IMR-90 (cell line): Measurements from ENCODE around the gene HNRNPC. TPM values are rescaled to one million over a fixed set of nuclear protein-coding genes. Genes with fewer than 3 reads are reported as not detected.

ENCODE experiments used
- ATAC-seq: fragments of 200-7000 bp; cut with Tn5 transposase; 2 replicates; pipeline ENCODE4 v1.9.1; 2020; ENCODE audit warnings: low read depth, mild to moderate bottlenecking, moderate library complexity
- BruUV-seq: library from RNA; stranded (reverse); fragments of 400-500 nt; replicated peaks from 2 replicates; lab custom pipeline; 2021; lab: Mats Ljungman, UMichigan
- CTCF ChIA-PET: fragments of 300-600 bp; formaldehyde crosslinking; extraction: SDS; loops from one replicate; lab custom pipeline; 2021; ENCODE audit warnings: antibody characterized with exemption; lab: Yijun Ruan, JAX
- POLR2A ChIA-PET: fragments of 300-600 bp; sonication (Branson Sonifier 250); formaldehyde crosslinking; loops from one replicate; lab custom pipeline; 2022; ENCODE audit warnings: antibody characterized with exemption; ENCODE audit not compliant: unreplicated experiment; lab: Charles Lee
- DNase-seq: peaks from one replicate; pipeline ENCODE4 v3.0.0; 2013
- H2AFZ ChIP-seq: replicated peaks from 2 replicates; pipeline ENCODE3; 2013; ENCODE audit warnings: low read length, mild to moderate bottlenecking; ENCODE audit not compliant: poor library complexity
- H2AK5ac ChIP-seq: 2 replicates; pipeline ENCODE4 v1.6.1; 2013; ENCODE audit warnings: low read depth, low read length, inconsistent platforms
- H2AK9ac ChIP-seq: replicated peaks from 2 replicates; pipeline ENCODE3; 2013; ENCODE audit warnings: mild to moderate bottlenecking, low read depth, low read length, moderate library complexity; ENCODE audit not compliant: poor library complexity
- H2BK120ac ChIP-seq: 2 replicates; pipeline ENCODE4 v1.6.1; 2013; ENCODE audit warnings: low read depth, low read length, inconsistent platforms
- H2BK15ac ChIP-seq: 3 replicates; pipeline ENCODE4 v1.6.1; 2013; ENCODE audit warnings: low read depth, low read length, inconsistent platforms
- H2BK20ac ChIP-seq: 2 replicates; pipeline ENCODE4 v1.6.1; 2013; ENCODE audit warnings: low read depth, mild to moderate bottlenecking, inconsistent platforms, low read length, moderate library complexity
- H2BK5ac ChIP-seq: 2 replicates; pipeline ENCODE4 v1.6.1; 2013; ENCODE audit warnings: mild to moderate bottlenecking, low read depth, low read length, inconsistent platforms; ENCODE audit not compliant: poor library complexity, severe bottlenecking
- H3K14ac ChIP-seq: replicated peaks from 2 replicates; pipeline ENCODE4 v1.6.1; 2013; ENCODE audit warnings: low read depth, low read length, inconsistent platforms
- H3K18ac ChIP-seq: 2 replicates; pipeline ENCODE4 v1.6.1; 2013; ENCODE audit warnings: low read depth, low read length, control low read depth
- H3K23ac ChIP-seq: 2 replicates; pipeline ENCODE4 v1.6.1; 2013; ENCODE audit warnings: low read depth, low read length, inconsistent platforms
- H3K27ac ChIP-seq: 2 replicates; pipeline ENCODE4 v1.5.1; 2013; ENCODE audit warnings: mild to moderate bottlenecking, control low read depth, low read length; ENCODE audit not compliant: insufficient read depth
- H3K27me3 ChIP-seq: 2 replicates; pipeline ENCODE4 v1.6.1; 2013; ENCODE audit warnings: low read length; ENCODE audit not compliant: control insufficient read depth, insufficient read depth
- H3K36me3 ChIP-seq: 2 replicates; pipeline ENCODE4 v1.6.1; 2013; ENCODE audit warnings: low read length, mixed read lengths; ENCODE audit not compliant: control insufficient read depth, insufficient read depth
- H3K4ac ChIP-seq: 2 replicates; pipeline ENCODE4 v1.6.1; 2013; ENCODE audit warnings: low read depth, low read length, inconsistent platforms
- H3K4me1 ChIP-seq: 2 replicates; pipeline ENCODE4 v1.6.1; 2013; ENCODE audit warnings: low read length, mixed read lengths; ENCODE audit not compliant: control insufficient read depth, insufficient read depth
- H3K4me2 ChIP-seq: 2 replicates; pipeline ENCODE4 v1.6.1; 2013; ENCODE audit warnings: low read depth, mild to moderate bottlenecking, control low read depth, low read length, moderate library complexity
- H3K4me3 ChIP-seq: 2 replicates; pipeline ENCODE4 v1.5.1; 2013; ENCODE audit warnings: low read depth, mild to moderate bottlenecking, control low read depth, low read length, moderate library complexity; ENCODE audit not compliant: insufficient read depth
- H3K56ac ChIP-seq: 2 replicates; pipeline ENCODE4 v1.6.1; 2013; ENCODE audit warnings: low read length, inconsistent platforms; ENCODE audit not compliant: insufficient read depth; ENCODE audit errors: extremely low read depth
- H3K79me1 ChIP-seq, 2 experiments: 2 replicates each; pipeline ENCODE4 v1.6.1; 2013; ENCODE audit warnings: low read length in 2 of 2, inconsistent platforms in 1 of 2, low read depth in 1 of 2
- H3K9ac ChIP-seq: 2 replicates; pipeline ENCODE4 v1.6.1; 2013; ENCODE audit warnings: low read depth, low read length, control low read depth
- H3K9me1 ChIP-seq: 2 replicates; pipeline ENCODE4 v1.6.1; 2013; ENCODE audit warnings: low read length, inconsistent platforms; ENCODE audit not compliant: insufficient read depth
- H3K9me3 ChIP-seq: 2 replicates; pipeline ENCODE4 v1.6.1; 2013; ENCODE audit warnings: low read length; ENCODE audit not compliant: control insufficient read depth, insufficient read depth
- H4K20me1 ChIP-seq: 2 replicates; pipeline ENCODE4 v1.6.1; 2013; ENCODE audit warnings: low read length, inconsistent platforms; ENCODE audit not compliant: insufficient read depth
- H4K5ac ChIP-seq: 2 replicates; pipeline ENCODE4 v1.6.1; 2013; ENCODE audit warnings: mild to moderate bottlenecking, low read depth, low read length, control low read depth
- H4K8ac ChIP-seq, 2 experiments: 2 replicates each; pipeline ENCODE4 v1.6.1; 2013; ENCODE audit warnings: low read depth in 2 of 2, low read length in 2 of 2, control low read depth in 1 of 2, inconsistent platforms in 1 of 2
- H4K91ac ChIP-seq: 2 replicates; pipeline ENCODE4 v1.6.1; 2013; ENCODE audit warnings: low read depth, low read length, inconsistent platforms; ENCODE audit not compliant: insufficient read depth
- BHLHE40 ChIP-seq: fragments of 150-350 bp; IDR thresholded peaks from 2 replicates; pipeline ENCODE4 v1.6.1; 2016; ENCODE audit warnings: mild to moderate bottlenecking, low read depth, low read length
- CEBPB ChIP-seq: IDR thresholded peaks from 2 replicates; pipeline ENCODE4 v1.6.1; 2012; ENCODE audit warnings: low read depth, low read length, improper control_type of control experiment
- CHD1 ChIP-seq: IDR thresholded peaks from 2 replicates; pipeline ENCODE4 v1.6.1; 2012; ENCODE audit warnings: low read depth, low read length, improper control_type of control experiment
- FOS ChIP-seq: fragments of 150-350 bp; IDR thresholded peaks from 2 replicates; pipeline ENCODE4 v1.6.1; 2016; ENCODE audit warnings: low read depth, low read length
- MAFK ChIP-seq: IDR thresholded peaks from 2 replicates; pipeline ENCODE4 v1.6.1; 2012; ENCODE audit warnings: low read depth, low read length, improper control_type of control experiment
- MAZ ChIP-seq: IDR thresholded peaks from 2 replicates; pipeline ENCODE4 v1.6.1; 2012; ENCODE audit warnings: low read depth, mild to moderate bottlenecking, low read length, improper control_type of control experiment, moderate library complexity, borderline replicate concordance
- MXI1 ChIP-seq: IDR thresholded peaks from 2 replicates; pipeline ENCODE4 v1.6.1; 2012; ENCODE audit warnings: low read depth, mild to moderate bottlenecking, low read length, moderate library complexity, borderline replicate concordance
- NFE2L2 ChIP-seq: fragments of 150-350 bp; IDR thresholded peaks from 2 replicates; pipeline ENCODE4 v1.6.1; 2016; ENCODE audit warnings: low read depth, mild to moderate bottlenecking, low read length
- POLR2A ChIP-seq: IDR thresholded peaks from 2 replicates; pipeline ENCODE4 v1.6.1; 2012; ENCODE audit warnings: mild to moderate bottlenecking, low read depth, low read length
- RAD21 ChIP-seq: IDR thresholded peaks from 2 replicates; pipeline ENCODE4 v1.6.1; 2012; ENCODE audit warnings: low read length, improper control_type of control experiment
- RCOR1 ChIP-seq: IDR thresholded peaks from 2 replicates; pipeline ENCODE4 v1.6.1; 2012; ENCODE audit warnings: mild to moderate bottlenecking, low read length, improper control_type of control experiment; ENCODE audit not compliant: insufficient replicate concordance
- RFX5 ChIP-seq: IDR thresholded peaks from 2 replicates; pipeline ENCODE4 v1.8.0; 2012; ENCODE audit warnings: low read depth, mild to moderate bottlenecking, low read length, moderate library complexity
- SMC3 ChIP-seq: fragments of 150-350 bp; IDR thresholded peaks from 2 replicates; pipeline ENCODE4 v1.6.1; 2016; ENCODE audit warnings: low read depth, mild to moderate bottlenecking, antibody characterized with exemption, low read length, moderate library complexity
- WGBS, 2 experiments: methylation state at CpG; one replicate each; pipeline versions ENCODE4 v1.1.5 to v1.1.7; 2013; ENCODE audit warnings: missing lambda C conversion rate in 2 of 2; ENCODE audit not compliant: insufficient read length in 1 of 2; ENCODE audit errors: extremely low coverage in 2 of 2; 5-methylcytosine and 5-hydroxymethylcytosine counted together
- dilution Hi-C: fragments of 300-500 bp; cut with HindIII; formaldehyde crosslinking; loops from one replicate; pipeline ENCODE4 v1.14.3; 2018; ENCODE audit warnings: low sequenced_read_pairs; ENCODE audit not compliant: unreplicated experiment
- in situ Hi-C: fragments of 300-500 bp; cut with MboI; formaldehyde crosslinking; loops from 3 replicates; pipeline ENCODE4 v1.14.3; 2019; ENCODE audit warnings: low sequenced_read_pairs, inconsistent platforms, mixed read lengths
- intact Hi-C: fragments of 100-400 bp; cut with micrococcal nuclease; formaldehyde crosslinking; loops from 2 replicates; pipeline ENCODE4 v1.10.0; 2022
- polyA plus RNA-seq, 3 experiments: library from polyadenylated mRNA; depleted of rRNA; stranded (reverse); fragments of >200 nt; gene quantifications; 2 replicates each; pipeline ENCODE4 v1.2.3, GENCODE V29; 2012; ENCODE audit warnings: low replicate concordance in 1 of 3
- total RNA-seq: library from RNA; depleted of rRNA; stranded (reverse); fragments of >200 nt; gene quantifications from 2 replicates; pipeline ENCODE4 v1.2.3, GENCODE V29; 2012
- TF ChIP-seq, protein P1 (sequence below): conservative IDR thresholded peaks from 2 replicates; pipeline ENCODE4 v1.5.1; 2012; ENCODE audit warnings: mild to moderate bottlenecking, low read depth, low read length, improper control_type of control experiment
- TF ChIP-seq, protein P2 (sequence below): fragments of 150-350 bp; IDR thresholded peaks from 2 replicates; pipeline ENCODE4 v1.6.1; 2017; ENCODE audit warnings: mild to moderate bottlenecking, antibody characterized with exemption, low read length, low read depth
- TF ChIP-seq, protein P3 (sequence below): fragments of 150-350 bp; IDR thresholded peaks from 2 replicates; pipeline ENCODE4 v1.6.1; 2016; ENCODE audit warnings: low read depth, mild to moderate bottlenecking, low read length, moderate library complexity, borderline replicate concordance

Gene HNRNPC
- total and polyA plus RNA-seq, 2 of the 4 experiments (the other 2 are of a cell fraction), result 308 to 615 TPM

DNA sequence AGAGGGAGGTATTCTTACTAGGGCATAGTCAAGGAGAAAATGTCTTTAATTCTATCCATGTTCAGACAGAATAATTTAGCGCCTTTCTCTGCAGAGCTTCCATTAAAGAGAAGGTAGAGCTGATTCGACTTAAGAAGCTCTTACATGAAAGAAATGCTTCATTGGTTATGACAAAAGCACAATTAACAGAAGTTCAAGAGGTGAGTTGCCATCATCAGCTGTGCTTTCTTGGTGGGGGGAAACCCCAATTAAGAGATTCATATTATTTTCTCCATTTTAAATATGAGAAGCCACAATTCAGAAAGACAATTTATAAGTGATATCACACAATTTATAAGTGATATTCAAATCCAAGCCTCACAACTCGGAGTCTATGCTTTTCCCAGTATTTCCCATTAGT, 38.4 kb upstream of the HNRNPC start:
- no peaks in the 10 kb centered on the region for H3K9me1 ChIP-seq
- DNase-seq (no peak), ATAC-seq (no peak)
- POLR2A ChIA-PET, result no interaction called here
- WGBS, 2 experiments, result no CpG with 5 or more reads among the region's 3 CpGs
- intact Hi-C loops (no loop called here), dilution Hi-C loops (no loop called here), in situ Hi-C loops (no loop called here)
- no TSS peak for BruUV-seq
- no peak overlapping the region for H3K4me3 ChIP-seq
- H2BK5ac ChIP-seq, result no peak overlapping the region
- no peak overlapping the region for H3K18ac ChIP-seq
- no peaks in the 10 kb centered on the region for H3K4me1 ChIP-seq
- H2BK120ac ChIP-seq, result no peak overlapping the region
- H4K91ac ChIP-seq, result no peak overlapping the region
- no peak overlapping the region for H3K27ac ChIP-seq
- H4K8ac ChIP-seq, result no peak overlapping the region
- no peak overlapping the region for H3K4me2 ChIP-seq
- no peaks in the 10 kb centered on the region for H3K79me1 ChIP-seq
- H3K9ac ChIP-seq, result no peak overlapping the region
- H2BK15ac ChIP-seq, result no peak overlapping the region
- no peak overlapping the region for H3K23ac ChIP-seq
- H3K27me3 ChIP-seq, result peaks cover 32% of the 10 kb centered on the region
- no peak overlapping the region for H2AK5ac ChIP-seq
- H3K36me3 ChIP-seq, result no peaks in the 10 kb centered on the region
- no peak overlapping the region for H2AK9ac ChIP-seq
- no peak overlapping the region for H4K5ac ChIP-seq
- no peaks in the 10 kb centered on the region for H3K9me3 ChIP-seq
- no peaks in the 10 kb centered on the region for H4K20me1 ChIP-seq
- TF ChIP-seq FOS, result no peak
- TF ChIP-seq SMC3, result no peak
- no peak for TF ChIP-seq CEBPB
- TF ChIP-seq NFE2L2, result no peak
- TF ChIP-seq, protein P1, sequence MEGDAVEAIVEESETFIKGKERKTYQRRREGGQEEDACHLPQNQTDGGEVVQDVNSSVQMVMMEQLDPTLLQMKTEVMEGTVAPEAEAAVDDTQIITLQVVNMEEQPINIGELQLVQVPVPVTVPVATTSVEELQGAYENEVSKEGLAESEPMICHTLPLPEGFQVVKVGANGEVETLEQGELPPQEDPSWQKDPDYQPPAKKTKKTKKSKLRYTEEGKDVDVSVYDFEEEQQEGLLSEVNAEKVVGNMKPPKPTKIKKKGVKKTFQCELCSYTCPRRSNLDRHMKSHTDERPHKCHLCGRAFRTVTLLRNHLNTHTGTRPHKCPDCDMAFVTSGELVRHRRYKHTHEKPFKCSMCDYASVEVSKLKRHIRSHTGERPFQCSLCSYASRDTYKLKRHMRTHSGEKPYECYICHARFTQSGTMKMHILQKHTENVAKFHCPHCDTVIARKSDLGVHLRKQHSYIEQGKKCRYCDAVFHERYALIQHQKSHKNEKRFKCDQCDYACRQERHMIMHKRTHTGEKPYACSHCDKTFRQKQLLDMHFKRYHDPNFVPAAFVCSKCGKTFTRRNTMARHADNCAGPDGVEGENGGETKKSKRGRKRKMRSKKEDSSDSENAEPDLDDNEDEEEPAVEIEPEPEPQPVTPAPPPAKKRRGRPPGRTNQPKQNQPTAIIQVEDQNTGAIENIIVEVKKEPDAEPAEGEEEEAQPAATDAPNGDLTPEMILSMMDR, result no peak
- TF ChIP-seq RFX5, result no peak
- TF ChIP-seq CHD1, result no peak
- TF ChIP-seq POLR2A, result no peak
- no peak for TF ChIP-seq MAZ
- TF ChIP-seq, protein P2, sequence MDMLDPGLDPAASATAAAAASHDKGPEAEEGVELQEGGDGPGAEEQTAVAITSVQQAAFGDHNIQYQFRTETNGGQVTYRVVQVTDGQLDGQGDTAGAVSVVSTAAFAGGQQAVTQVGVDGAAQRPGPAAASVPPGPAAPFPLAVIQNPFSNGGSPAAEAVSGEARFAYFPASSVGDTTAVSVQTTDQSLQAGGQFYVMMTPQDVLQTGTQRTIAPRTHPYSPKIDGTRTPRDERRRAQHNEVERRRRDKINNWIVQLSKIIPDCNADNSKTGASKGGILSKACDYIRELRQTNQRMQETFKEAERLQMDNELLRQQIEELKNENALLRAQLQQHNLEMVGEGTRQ, result no peak
- TF ChIP-seq RAD21, result no peak
- no peak for TF ChIP-seq BHLHE40
- TF ChIP-seq, protein P3, sequence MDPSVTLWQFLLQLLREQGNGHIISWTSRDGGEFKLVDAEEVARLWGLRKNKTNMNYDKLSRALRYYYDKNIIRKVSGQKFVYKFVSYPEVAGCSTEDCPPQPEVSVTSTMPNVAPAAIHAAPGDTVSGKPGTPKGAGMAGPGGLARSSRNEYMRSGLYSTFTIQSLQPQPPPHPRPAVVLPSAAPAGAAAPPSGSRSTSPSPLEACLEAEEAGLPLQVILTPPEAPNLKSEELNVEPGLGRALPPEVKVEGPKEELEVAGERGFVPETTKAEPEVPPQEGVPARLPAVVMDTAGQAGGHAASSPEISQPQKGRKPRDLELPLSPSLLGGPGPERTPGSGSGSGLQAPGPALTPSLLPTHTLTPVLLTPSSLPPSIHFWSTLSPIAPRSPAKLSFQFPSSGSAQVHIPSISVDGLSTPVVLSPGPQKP, result no peak
- TF ChIP-seq RCOR1, result no peak
- no peak for TF ChIP-seq MXI1
- TF ChIP-seq MAFK, result no peak
- H3K4ac ChIP-seq, result no peak overlapping the region
- no peak overlapping the region for H2BK20ac ChIP-seq
- no peak overlapping the region for H2AFZ ChIP-seq
- CTCF ChIA-PET, result no interaction called here
- no peak overlapping the region for H3K14ac ChIP-seq
- no peak overlapping the region for H3K56ac ChIP-seq
